Heart right ventricle (tissue), 16 donors: ENCODE results near the gene TEAD1. TPM values are rescaled to one million over a fixed set of nuclear protein-coding genes. Genes with fewer than 3 reads are reported as not detected.

Source experiments
- ATAC-seq, 8 donors: fragments of 200-7000 bp; cut with Tn5 transposase; one replicate each; pipeline ENCODE4 v1.9.1; 2020; ENCODE audit warnings: mild to moderate bottlenecking in 8 of 8, moderate library complexity in 8 of 8, moderate number of reproducible peaks in 1 of 8
- DNase-seq, 2 donors: peaks; one replicate each; pipeline ENCODE4 v3.0.0-alpha.2; 2020
- H3K27ac ChIP-seq, 10 donors: fragments of 200-600 bp; sonication (generic) in 2 of 10; one replicate each; pipeline versions ENCODE4 v1.5.0 to v1.8.0; 2020 to 2022; ENCODE audit warnings: mild to moderate bottlenecking in 3 of 10
- H3K27me3 ChIP-seq, 7 donors: fragments of 200-600 bp; one replicate each; pipeline ENCODE4 v1.8.0; 2021 to 2022; ENCODE audit warnings: mild to moderate bottlenecking in 2 of 7
- H3K36me3 ChIP-seq, 9 donors: fragments of 200-600 bp; sonication (generic) in 1 of 9; one replicate each; pipeline versions ENCODE4 v1.5.0 to v1.8.0; 2020 to 2022; ENCODE audit warnings: mild to moderate bottlenecking in 2 of 9
- H3K4me1 ChIP-seq, 9 donors: fragments of 200-600 bp; sonication (generic) in 1 of 9; one replicate each; pipeline versions ENCODE4 v1.5.0 to v1.8.0; 2020 to 2022; ENCODE audit warnings: mild to moderate bottlenecking in 4 of 9
- H3K4me3 ChIP-seq, 10 donors: fragments of 200-600 bp; sonication (generic) in 2 of 10; one replicate each; pipeline versions ENCODE4 v1.5.0 to v1.8.0; 2020 to 2022; ENCODE audit warnings: mild to moderate bottlenecking in 7 of 10, moderate library complexity in 2 of 10
- H3K9me3 ChIP-seq, 11 donors: fragments of 200-600 bp in 10 of 11; sonication (generic) in 2 of 11; one replicate each; pipeline versions ENCODE4 v1.5.0 to v1.8.0; 2013 to 2022; ENCODE audit warnings: mild to moderate bottlenecking in 2 of 11, control low read depth in 1 of 11, moderate library complexity in 1 of 11
- WGBS, 2 donors: extraction: QIAGEN DNeasy Blood & Tissue Kit; methylation state at CpG; one replicate each; pipeline ENCODE4 v1.1.7; 2013; ENCODE audit warnings: inconsistent platforms in 1 of 2; 5-methylcytosine and 5-hydroxymethylcytosine counted together
- intact Hi-C, 10 donors: fragments of 100-400 bp; cut with DNase I; formaldehyde crosslinking; loops; one replicate each; pipeline versions ENCODE4 v1.11.1 to v1.14.2; 2022
- polyA plus RNA-seq, 2 donors: library from polyadenylated mRNA; stranded (reverse); fragments of 200-250 nt; gene quantifications; one replicate each; pipeline ENCODE4 v1.2.3, GENCODE V29; 2013
- total RNA-seq, 10 donors: library from RNA; stranded (reverse); fragmentation: NEBNext Ultra II Directional in 3 of 10; extraction: Animal tissue kit (Norgen Biotek cat#: 25700) in 3 of 10; gene quantifications; one replicate each; pipeline versions ENCODE4 v1.2.1 to v1.2.4, GENCODE V29; 2021 to 2023
- TF ChIP-seq, protein P1 (sequence below), 9 donors: fragments of 200-600 bp; sonication (generic) in 2 of 9; IDR thresholded peaks; one replicate each; pipeline versions ENCODE4 v1.5.0 to v1.8.0; 2021 to 2022; ENCODE audit warnings: antibody characterized with exemption in 9 of 9, mild to moderate bottlenecking in 5 of 9, moderate library complexity in 1 of 9
- donor health status: Arrhythmogenic right ventricular cardiomyopathy.
- donor health status: ischemic (EF 13 %, LVEDD 7.1; RV severe dilation, severe dysfunction).
- donor health status: healthy with polysubstance abuse.
- donor health status: DM: no; HTN: yes; CAD: no.
- donor health status: DM: no; HTN: no; CAD: no.
- donor health status: ischemic (EF 25% LVEDD 6.9; RV normal size, moderate dysfunction).
- donor health status: ischemic (EF 25% LVEDD 5.7; RV mildly dilated, moderate dysfunction).
- donor health status: healthy.
- donor health status: DM: yes; HTN: yes; CAD: no.
- donor health status: Ischemic cardiomyopathy.
- donor health status: ischemic (EF 35%, LVEDD 5.7; RV mildly dilated, moderate dysfunction).
- donor health status: nonischemic (EF 11% LVEDD 7.7; RV severe dilation, severe dysfunction).
- donor health status: DM: yes; HTN: yes; CAD: no.
- donor health status: PGD.
- donor health status: ischemic (EF 29% LVEDD 5.4; RV normal size, mild dysfunction).
- donor health status: nonischemic (EF 23%, LVEDD 6.1; RV moderate dilation, normal function).

The TEAD1 gene
- total and polyA plus RNA-seq, 12 donors = 12.7 to 138 (median 116) TPM

DNA sequence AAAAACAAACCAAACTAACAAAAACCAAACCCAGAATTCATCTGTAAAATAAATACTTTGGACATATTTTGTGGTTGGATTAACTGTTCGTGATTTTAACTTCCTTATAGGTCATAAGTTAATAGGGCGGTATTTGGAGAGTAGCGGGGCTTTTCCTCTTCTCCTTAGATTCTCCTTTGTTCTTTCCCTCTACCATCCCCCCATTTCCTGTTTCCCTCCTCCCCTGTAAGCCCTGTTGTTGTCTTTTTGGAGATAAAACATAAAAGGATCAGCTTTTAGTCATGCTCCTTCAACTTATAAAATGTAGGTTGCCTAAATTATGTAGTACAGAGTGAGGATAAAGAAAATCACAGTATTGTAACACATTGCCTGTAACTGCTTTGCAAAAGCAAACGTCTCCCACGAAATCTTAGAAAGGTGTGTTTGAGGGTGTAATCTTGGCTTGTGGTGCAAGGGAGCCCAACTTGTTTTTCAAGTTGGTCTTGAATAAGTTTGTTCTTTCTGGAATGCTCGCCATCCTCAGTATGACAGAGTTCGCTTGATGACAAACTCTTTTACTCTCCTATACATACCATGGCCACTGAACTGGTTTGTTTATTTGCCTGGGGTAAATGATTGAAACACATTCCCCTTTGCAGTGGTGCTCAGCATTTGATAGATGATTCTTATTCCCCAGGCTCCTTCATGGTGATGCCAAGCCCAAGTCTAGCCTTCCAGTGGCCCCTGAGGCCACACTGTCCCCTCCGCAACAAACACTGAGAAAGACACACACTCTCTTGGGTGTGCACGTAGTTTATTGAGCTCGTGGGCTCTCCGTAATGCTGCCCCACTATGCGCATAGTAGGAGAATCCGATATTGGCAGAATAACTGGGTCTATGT is 49.4 kb downstream of the TEAD1 start:
- Histone ChIP-seq H3K36me3 (no peaks in the 10 kb centered on the region), H3K27ac (peak overlapping the region in 4 of 10 donors; percentile 18 to 67 (median 60)), H3K4me1 (peaks cover 7 to 86% (median 61%) of the 10 kb centered on the region in 9 donors), H3K9me3 (no peaks in the 10 kb centered on the region), H3K4me3 (no peak overlapping the region), H3K27me3 (no peaks in the 10 kb centered on the region)
- ATAC-seq (peak in 1 of 8 donors; percentile 4), DNase-seq (no peak)
- intact Hi-C loops = no loop called here
- 77 to 82% methylated on average over 13 of the region's 13 CpGs for WGBS, 2 donors
- TF ChIP-seq, protein P1, sequence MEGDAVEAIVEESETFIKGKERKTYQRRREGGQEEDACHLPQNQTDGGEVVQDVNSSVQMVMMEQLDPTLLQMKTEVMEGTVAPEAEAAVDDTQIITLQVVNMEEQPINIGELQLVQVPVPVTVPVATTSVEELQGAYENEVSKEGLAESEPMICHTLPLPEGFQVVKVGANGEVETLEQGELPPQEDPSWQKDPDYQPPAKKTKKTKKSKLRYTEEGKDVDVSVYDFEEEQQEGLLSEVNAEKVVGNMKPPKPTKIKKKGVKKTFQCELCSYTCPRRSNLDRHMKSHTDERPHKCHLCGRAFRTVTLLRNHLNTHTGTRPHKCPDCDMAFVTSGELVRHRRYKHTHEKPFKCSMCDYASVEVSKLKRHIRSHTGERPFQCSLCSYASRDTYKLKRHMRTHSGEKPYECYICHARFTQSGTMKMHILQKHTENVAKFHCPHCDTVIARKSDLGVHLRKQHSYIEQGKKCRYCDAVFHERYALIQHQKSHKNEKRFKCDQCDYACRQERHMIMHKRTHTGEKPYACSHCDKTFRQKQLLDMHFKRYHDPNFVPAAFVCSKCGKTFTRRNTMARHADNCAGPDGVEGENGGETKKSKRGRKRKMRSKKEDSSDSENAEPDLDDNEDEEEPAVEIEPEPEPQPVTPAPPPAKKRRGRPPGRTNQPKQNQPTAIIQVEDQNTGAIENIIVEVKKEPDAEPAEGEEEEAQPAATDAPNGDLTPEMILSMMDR (IDR thresholded peaks at IDR 0.05) = no peak

DNA sequence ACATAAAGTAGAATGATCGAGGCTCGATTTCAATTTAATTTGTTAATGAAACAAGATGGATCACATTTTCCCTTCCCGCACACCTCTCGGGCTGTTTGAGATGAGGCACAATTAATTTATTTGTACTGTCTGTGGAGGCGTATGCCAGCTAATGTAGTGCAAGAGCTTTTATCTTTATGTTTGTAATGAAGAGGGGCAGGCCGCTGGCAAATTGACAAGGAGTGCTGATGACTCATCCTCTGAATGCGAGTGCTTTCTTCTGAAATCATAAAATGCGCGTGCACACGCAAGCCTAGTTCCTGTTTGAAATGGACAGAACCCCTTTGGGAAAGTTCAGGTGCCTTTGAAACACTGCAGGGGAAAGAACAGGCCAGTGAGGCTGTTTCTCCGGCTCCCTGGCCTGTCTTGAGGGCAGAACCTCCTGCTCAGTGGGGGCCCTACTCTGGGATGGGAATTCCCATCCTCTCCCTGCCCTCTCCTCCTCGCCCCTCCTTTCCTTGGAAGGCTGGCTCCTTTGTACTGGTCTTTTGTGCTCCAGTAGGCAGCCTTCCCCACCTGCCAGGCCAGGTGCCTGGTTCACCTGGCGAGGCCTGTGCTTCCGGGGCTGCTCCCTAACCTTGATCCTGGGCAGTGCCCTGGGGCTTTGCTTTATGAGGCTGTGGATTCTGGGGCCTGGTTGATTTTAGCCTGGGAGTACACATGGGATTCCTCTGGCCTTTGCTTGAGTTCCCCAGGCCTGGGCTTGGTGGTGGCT is 50.3 kb downstream of the TEAD1 start:
- H3K4me3 ChIP-seq = no peak overlapping the region
- H3K9me3 ChIP-seq = no peaks in the 10 kb centered on the region
- DNase-seq (peak; percentile 41 to 80), ATAC-seq (peak in 7 of 8 donors; percentile 24 to 66 (median 55))
- no peaks in the 10 kb centered on the region for H3K27me3 ChIP-seq
- H3K36me3 ChIP-seq = no peaks in the 10 kb centered on the region
- 51 to 53% methylated on average over 14 of the region's 14 CpGs for WGBS, 2 donors
- intact Hi-C loops = no loop called here
- H3K27ac ChIP-seq = peak overlapping the region in 6 of 10 donors; percentile 51 to 67 (median 59)
- TF ChIP-seq, protein P1 (IDR thresholded peaks at IDR 0.05) = no peak
- peaks cover 7 to 94% (median 61%) of the 10 kb centered on the region in 9 donors for H3K4me1 ChIP-seq

DNA sequence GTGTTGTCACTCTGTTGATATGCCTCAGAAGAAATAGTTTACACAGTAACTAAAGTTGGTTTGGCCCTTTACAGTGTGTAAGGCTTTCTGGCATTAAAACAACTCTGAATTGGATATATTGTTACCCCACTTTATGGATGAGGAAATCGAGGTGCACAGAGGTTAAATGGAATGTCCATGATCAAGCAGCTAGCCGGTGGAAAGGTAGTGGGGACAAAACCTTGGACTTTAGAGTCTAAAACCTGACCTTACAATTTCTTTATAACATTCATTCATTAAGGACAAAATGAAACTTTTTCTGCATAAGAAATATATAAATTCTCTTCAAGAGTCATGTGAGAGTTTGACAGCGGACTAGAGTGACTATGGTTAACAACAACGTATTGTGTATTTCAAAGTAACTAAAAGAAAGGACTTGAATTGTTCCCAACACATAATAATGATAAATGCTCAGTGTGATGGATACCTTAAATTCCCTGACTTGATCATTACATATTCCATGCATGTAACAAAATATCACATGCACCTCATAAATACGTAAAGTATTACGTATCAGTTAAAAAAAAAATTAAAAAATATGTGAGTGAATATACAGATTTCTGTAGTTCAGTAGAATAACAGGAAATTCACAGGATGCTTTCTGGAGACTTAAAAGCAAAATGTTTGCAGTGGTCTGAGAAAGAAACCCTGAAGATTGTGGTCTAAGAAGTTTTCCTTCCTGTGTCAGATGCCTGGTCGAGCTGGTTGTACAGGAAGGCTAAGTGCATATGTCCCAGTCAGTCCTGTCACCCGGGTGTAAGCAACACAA is 51.0 kb downstream of the TEAD1 start:
- TF ChIP-seq, protein P1 (IDR thresholded peaks at IDR 0.05) = no peak
- no peak overlapping the region for H3K4me3 ChIP-seq
- intact Hi-C loops = no loop called here
- 71 to 78% methylated on average over 8 of the region's 8 CpGs for WGBS, 2 donors
- ATAC-seq = no peak
- peak overlapping the region in 6 of 10 donors; percentile 51 to 67 (median 59) for H3K27ac ChIP-seq
- no peaks in the 10 kb centered on the region for H3K36me3 ChIP-seq
- no peak for DNase-seq
- no peaks in the 10 kb centered on the region for H3K9me3 ChIP-seq
- no peaks in the 10 kb centered on the region for H3K27me3 ChIP-seq
- H3K4me1 ChIP-seq = peaks cover 7 to 88% (median 58%) of the 10 kb centered on the region in 9 donors
